SK-N-SH treated with all-trans-retinoic acid at 6 μM for 48 hours (cell line): ENCODE data around the gene GMEB2.

Experiments used
- ATAC-seq: fragments of 200-7000 bp; cut with Tn5 transposase; 3 replicates; pipeline ENCODE4 v1.9.1; 2020; ENCODE audit warnings: mild to moderate bottlenecking, moderate library complexity
- ARNTL ChIP-seq: fragments of 450-650 bp; formaldehyde crosslinking; IDR thresholded peaks from 2 replicates; pipeline ENCODE4 v1.5.0; 2020; ENCODE audit warnings: low read depth, mild to moderate bottlenecking, moderate library complexity, borderline replicate concordance
- BACH2 ChIP-seq: fragments of 250-450 bp; sonication (Bioruptor Pico); IDR thresholded peaks from 2 replicates; pipeline ENCODE4 v1.9.0; 2021; ENCODE audit warnings: mild to moderate bottlenecking, borderline replicate concordance
- CREB5 ChIP-seq: fragments of 250-450 bp; sonication (Bioruptor Pico); IDR thresholded peaks from 2 replicates; pipeline ENCODE4 v1.5.1; 2020; ENCODE audit warnings: low read depth, mild to moderate bottlenecking, moderate library complexity
- CSRNP3 ChIP-seq: fragments of 250-450 bp; sonication (Bioruptor Pico); IDR thresholded peaks from 2 replicates; pipeline ENCODE4 v1.5.1; 2021; ENCODE audit warnings: mild to moderate bottlenecking, moderate library complexity
- ESRRG ChIP-seq: fragments of 250-450 bp; sonication (Bioruptor Pico); IDR thresholded peaks from 2 replicates; pipeline ENCODE4 v1.6.1; 2021; ENCODE audit warnings: mild to moderate bottlenecking
- GLIS3 ChIP-seq: fragments of 250-450 bp; sonication (Bioruptor Pico); IDR thresholded peaks from 2 replicates; pipeline ENCODE4 v1.5.0; 2020; ENCODE audit warnings: mild to moderate bottlenecking, moderate library complexity
- ISL1 ChIP-seq: fragments of 250-450 bp; sonication (Bioruptor Pico); IDR thresholded peaks from 2 replicates; pipeline ENCODE4 v2.1.2; 2022; ENCODE audit warnings: mild to moderate bottlenecking, moderate library complexity
- OSR1 ChIP-seq: fragments of 250-450 bp; sonication (Bioruptor Pico); IDR thresholded peaks from 2 replicates; pipeline ENCODE4 v1.8.0; 2022; ENCODE audit warnings: moderate library complexity, mild to moderate bottlenecking, inconsistent platforms
- PATZ1 ChIP-seq: fragments of 250-450 bp; sonication (Bioruptor Pico); IDR thresholded peaks from 2 replicates; pipeline ENCODE4 v1.8.0; 2020; ENCODE audit warnings: mild to moderate bottlenecking, moderate library complexity, borderline replicate concordance
- POU6F1 ChIP-seq: fragments of 250-450 bp; sonication (Bioruptor Pico); IDR thresholded peaks from 2 replicates; pipeline ENCODE4 v1.8.0; 2021; ENCODE audit warnings: low read depth, mild to moderate bottlenecking, moderate library complexity, borderline replicate concordance
- PPARA ChIP-seq: fragments of 250-450 bp; sonication (Bioruptor Pico); IDR thresholded peaks from 2 replicates; pipeline ENCODE4 v1.5.0; 2020; ENCODE audit warnings: mild to moderate bottlenecking, borderline replicate concordance
- RARB ChIP-seq: fragments of 250-450 bp; sonication (Bioruptor Pico); IDR thresholded peaks from 2 replicates; pipeline ENCODE4 v1.8.0; 2021; ENCODE audit warnings: mild to moderate bottlenecking, moderate library complexity
- SNAI2 ChIP-seq: fragments of 250-450 bp; sonication (Bioruptor Pico); IDR thresholded peaks from 2 replicates; pipeline ENCODE4 v1.5.0; 2020; ENCODE audit warnings: mild to moderate bottlenecking, moderate library complexity
- TOX ChIP-seq: fragments of 250-450 bp; sonication (Bioruptor Pico); IDR thresholded peaks from 2 replicates; pipeline ENCODE4 v1.8.0; 2021; ENCODE audit warnings: mild to moderate bottlenecking, moderate library complexity, borderline replicate concordance
- TSHZ2 ChIP-seq: fragments of 250-450 bp; sonication (Bioruptor Pico); IDR thresholded peaks from 2 replicates; pipeline ENCODE4 v1.5.0; 2020; ENCODE audit warnings: mild to moderate bottlenecking, moderate library complexity
- ZC3H10 ChIP-seq: fragments of 250-450 bp; sonication (Bioruptor Pico); IDR thresholded peaks from 2 replicates; pipeline ENCODE4 v1.5.1; 2021; ENCODE audit warnings: mild to moderate bottlenecking, moderate library complexity
- ZFP3 ChIP-seq: fragments of 250-450 bp; sonication (Bioruptor Pico); IDR thresholded peaks from 2 replicates; pipeline ENCODE4 v1.5.0; 2020; ENCODE audit warnings: mild to moderate bottlenecking, moderate library complexity
- ZFP30 ChIP-seq: fragments of 450-650 bp; formaldehyde crosslinking; IDR thresholded peaks from 2 replicates; pipeline ENCODE4 v1.5.0; 2022; ENCODE audit warnings: mild to moderate bottlenecking, moderate library complexity
- ZNF565 ChIP-seq: fragments of 450-650 bp; formaldehyde crosslinking; conservative IDR thresholded peaks from 2 replicates; pipeline ENCODE4 v1.5.0; 2020; ENCODE audit warnings: low read depth, mild to moderate bottlenecking, moderate library complexity
- ZNF70 ChIP-seq: fragments of 450-650 bp; formaldehyde crosslinking; IDR thresholded peaks from 2 replicates; pipeline ENCODE4 v1.5.0; 2020; ENCODE audit warnings: mild to moderate bottlenecking, moderate library complexity
- ZNF8 ChIP-seq: fragments of 450-650 bp; formaldehyde crosslinking; IDR thresholded peaks from 2 replicates; pipeline ENCODE4 v1.5.0; 2020; ENCODE audit warnings: mild to moderate bottlenecking, moderate library complexity

The GMEB2 gene

GRCh38 chr20:63588641-63589041 is 38.3 kb downstream of the GMEB2 start:
- no peak; the same call in 2 of the 3 replicates for ATAC-seq
- TF ChIP-seq RARB (CRISPR knock-in tag) = no peak
- TF ChIP-seq ZNF8 = no peak
- no peak for TF ChIP-seq PPARA (CRISPR knock-in tag)
- TF ChIP-seq ARNTL (CRISPR knock-in tag) = no peak
- TF ChIP-seq ZC3H10 = no peak
- TF ChIP-seq ZFP30 (CRISPR knock-in tag) = no peak
- no peak for TF ChIP-seq GLIS3

GRCh38 chr20:63587776-63588591 is 38.9 kb downstream of the GMEB2 start:
- no peak for TF ChIP-seq ZNF70 (CRISPR knock-in tag)
- TF ChIP-seq CREB5 = no peak
- TF ChIP-seq ESRRG (CRISPR knock-in tag) = no peak
- ATAC-seq = no peak

- TF ChIP-seq ARNTL (CRISPR knock-in tag) (no peak), PPARA (CRISPR knock-in tag) (no peak), ZNF565 (CRISPR knock-in tag) (no peak), ISL1 (CRISPR knock-in tag) (no peak)
- TF ChIP-seq, all 23 proteins: peak for 0
- no peak for ATAC-seq
Measured at GRCh38 chr20:63587256-63587655, 39.6 kb downstream of the GMEB2 start.

GRCh38 chr20:63586797-63587196 is 40.1 kb downstream of the GMEB2 start:
- ATAC-seq = no peak
- TF ChIP-seq ZFP30 (CRISPR knock-in tag) (no peak), BACH2 (CRISPR knock-in tag) (no peak), GLIS3 (no peak), CSRNP3 (CRISPR knock-in tag) (no peak), ESRRG (CRISPR knock-in tag) (no peak), TSHZ2 (CRISPR knock-in tag) (no peak), CREB5 (no peak), OSR1 (CRISPR knock-in tag) (no peak), PPARA (CRISPR knock-in tag) (no peak), ISL1 (CRISPR knock-in tag) (no peak), ARNTL (CRISPR knock-in tag) (no peak), ZFP3 (CRISPR knock-in tag) (no peak), POU6F1 (CRISPR knock-in tag) (no peak), TOX (CRISPR knock-in tag) (no peak), RARB (CRISPR knock-in tag) (no peak), ZNF8 (no peak), ZC3H10 (no peak), PATZ1 (CRISPR knock-in tag) (no peak), ZNF70 (CRISPR knock-in tag) (no peak), SNAI2 (CRISPR knock-in tag) (no peak)
